Stimulated activated naive CD8-positive, alpha-beta T cell treated with anti-CD3 and anti-CD28 coated beads, Interleukin-15, Interleukin-2, amounts not matched to agents 100 ng/mL and 50 ng/mL, for 24 hours (primary cell): Measurements from ENCODE around the gene KMT5B.

Source experiments
- H3K27ac Mint-ChIP-seq: one replicate; pipeline ENCODE4 v1.8.0; 2021; ENCODE audit warnings: mild to moderate bottlenecking, mixed read lengths
- H3K27me3 Mint-ChIP-seq: one replicate; pipeline ENCODE4 v1.8.0; 2021; ENCODE audit warnings: mixed read lengths
- H3K36me3 Mint-ChIP-seq: one replicate; pipeline ENCODE4 v1.8.0; 2021; ENCODE audit warnings: low read depth, mixed read lengths
- H3K4me1 Mint-ChIP-seq: one replicate; pipeline ENCODE4 v1.8.0; 2021; ENCODE audit warnings: low read depth, mixed read lengths
- H3K4me3 Mint-ChIP-seq: one replicate; pipeline ENCODE4 v1.8.0; 2021; ENCODE audit warnings: mild to moderate bottlenecking, mixed read lengths
- H3K9me3 Mint-ChIP-seq: one replicate; pipeline ENCODE4 v1.8.0; 2021; ENCODE audit warnings: mixed read lengths

The KMT5B gene

GRCh38 chr11:68135161-68135560 is 77.9 kb downstream of the KMT5B start:
- Mint-ChIP-seq H3K9me3 (peaks cover 10% of the 10 kb centered on the region), H3K4me3 (no peak overlapping the region), H3K4me1 (no peaks in the 10 kb centered on the region), H3K36me3 (peaks cover 11% of the 10 kb centered on the region), H3K27ac (no peak overlapping the region), H3K27me3 (peaks cover 4% of the 10 kb centered on the region)

GRCh38 chr11:68133761-68134160 is 79.3 kb downstream of the KMT5B start:
- Mint-ChIP-seq H3K27me3 (peaks cover 16% of the 10 kb centered on the region), H3K36me3 (peaks cover 11% of the 10 kb centered on the region), H3K4me1 (no peaks in the 10 kb centered on the region), H3K27ac (no peak overlapping the region), H3K9me3 (peaks cover 10% of the 10 kb centered on the region), H3K4me3 (no peak overlapping the region)

- Mint-ChIP-seq H3K36me3 (peaks cover 11% of the 10 kb centered on the region), H3K27me3 (peaks cover 17% of the 10 kb centered on the region), H3K4me1 (no peaks in the 10 kb centered on the region), H3K27ac (no peak overlapping the region), H3K4me3 (no peak overlapping the region), H3K9me3 (peaks cover 10% of the 10 kb centered on the region)
These were observed 83.0 kb downstream of the KMT5B start for GRCh38 chr11:68130121-68130520.

GRCh38 chr11:68128682-68129327 is 84.3 kb downstream of the KMT5B start:
- Mint-ChIP-seq H3K27me3 (peaks cover 14% of the 10 kb centered on the region), H3K27ac (no peak overlapping the region), H3K36me3 (peaks cover 11% of the 10 kb centered on the region), H3K4me1 (no peaks in the 10 kb centered on the region), H3K9me3 (peaks cover 9% of the 10 kb centered on the region), H3K4me3 (no peak overlapping the region)

- Mint-ChIP-seq H3K9me3 (peaks cover 6% of the 10 kb centered on the region), H3K4me3 (no peak overlapping the region), H3K27ac (no peak overlapping the region), H3K36me3 (peaks cover 11% of the 10 kb centered on the region), H3K4me1 (no peaks in the 10 kb centered on the region), H3K27me3 (peaks cover 14% of the 10 kb centered on the region)
These were observed 85.1 kb downstream of the KMT5B start for GRCh38 chr11:68127714-68128681.

- no peak overlapping the region for H3K27ac Mint-ChIP-seq
- no peaks in the 10 kb centered on the region for H3K36me3 Mint-ChIP-seq
- H3K27me3 Mint-ChIP-seq, result peaks cover 14% of the 10 kb centered on the region
- H3K9me3 Mint-ChIP-seq, result no peaks in the 10 kb centered on the region
- peaks cover 5% of the 10 kb centered on the region for H3K4me1 Mint-ChIP-seq
- H3K4me3 Mint-ChIP-seq, result no peak overlapping the region
These were observed 87.9 kb downstream of the KMT5B start for GRCh38 chr11:68125164-68125563.

GRCh38 chr11:68122936-68123539 is 90.1 kb downstream of the KMT5B start:
- H3K27ac Mint-ChIP-seq, result no peak overlapping the region

GRCh38 chr11:68121067-68121899 is 91.8 kb downstream of the KMT5B start, which contains the start of gene CHKA:
CHKA (minus strand) TSS chr11:68121388; CDS start chr11:68121177, 211 bp downstream.
- no peaks in the 10 kb centered on the region for H3K9me3 Mint-ChIP-seq
- H3K27me3 Mint-ChIP-seq, result no peaks in the 10 kb centered on the region
- H3K27ac Mint-ChIP-seq, result peak within 1 kb of the TSS; percentile 90
- H3K4me1 Mint-ChIP-seq, result peaks cover 22% of the 10 kb centered on the region
- peak within 1 kb of the TSS; percentile 89 for H3K4me3 Mint-ChIP-seq
- H3K36me3 Mint-ChIP-seq, result peaks cover 10% of the 10 kb centered on the region

More at GRCh38 chr11:68122936-68123539, 90.1 kb downstream of the KMT5B start:
- Mint-ChIP-seq H3K36me3 (peaks cover 3% of the 10 kb centered on the region), H3K4me1 (peaks cover 22% of the 10 kb centered on the region), H3K27me3 (no peaks in the 10 kb centered on the region), H3K4me3 (peak overlapping the region; percentile 16), H3K9me3 (no peaks in the 10 kb centered on the region)

- H3K4me1 Mint-ChIP-seq, result peaks cover 22% of the 10 kb centered on the region
- H3K9me3 Mint-ChIP-seq, result no peaks in the 10 kb centered on the region
- H3K27ac Mint-ChIP-seq, result peak overlapping the region; percentile 86
- H3K36me3 Mint-ChIP-seq, result peaks cover 10% of the 10 kb centered on the region
- H3K4me3 Mint-ChIP-seq, result peak overlapping the region; percentile 89
- H3K27me3 Mint-ChIP-seq, result no peaks in the 10 kb centered on the region
These were observed 92.6 kb downstream of the KMT5B start for GRCh38 chr11:68120273-68121066.

GRCh38 chr11:68118706-68119448 is 94.2 kb downstream of the KMT5B start:
- H3K9me3 Mint-ChIP-seq, result no peaks in the 10 kb centered on the region
- H3K4me1 Mint-ChIP-seq, result peaks cover 22% of the 10 kb centered on the region
- no peak overlapping the region for H3K27ac Mint-ChIP-seq
- no peaks in the 10 kb centered on the region for H3K27me3 Mint-ChIP-seq
- H3K4me3 Mint-ChIP-seq, result peak overlapping the region; percentile 43
- peaks cover 10% of the 10 kb centered on the region for H3K36me3 Mint-ChIP-seq

- H3K4me1 Mint-ChIP-seq, result peaks cover 22% of the 10 kb centered on the region
- no peaks in the 10 kb centered on the region for H3K9me3 Mint-ChIP-seq
- no peaks in the 10 kb centered on the region for H3K27me3 Mint-ChIP-seq
- H3K36me3 Mint-ChIP-seq, result peaks cover 10% of the 10 kb centered on the region
- no peak overlapping the region for H3K4me3 Mint-ChIP-seq
- no peak overlapping the region for H3K27ac Mint-ChIP-seq
These were observed 95.1 kb downstream of the KMT5B start for GRCh38 chr11:68117853-68118470.

- H3K27me3 Mint-ChIP-seq, result no peaks in the 10 kb centered on the region
- no peak overlapping the region for H3K27ac Mint-ChIP-seq
- peaks cover 13% of the 10 kb centered on the region for H3K36me3 Mint-ChIP-seq
- no peak overlapping the region for H3K4me3 Mint-ChIP-seq
- H3K9me3 Mint-ChIP-seq, result no peaks in the 10 kb centered on the region
- H3K4me1 Mint-ChIP-seq, result peaks cover 22% of the 10 kb centered on the region
These were observed 96.1 kb downstream of the KMT5B start for GRCh38 chr11:68116974-68117373.

- Mint-ChIP-seq H3K27ac (no peak overlapping the region), H3K4me1 (peaks cover 19% of the 10 kb centered on the region), H3K27me3 (no peaks in the 10 kb centered on the region), H3K36me3 (peaks cover 13% of the 10 kb centered on the region), H3K9me3 (no peaks in the 10 kb centered on the region), H3K4me3 (no peak overlapping the region)
These were observed 97.0 kb downstream of the KMT5B start for GRCh38 chr11:68116126-68116525.
